HUES6 (cell line): ENCODE data around the gene GPR179.

Source experiments
- H3K27ac ChIP-seq: 2 replicates; pipeline ENCODE4 v1.7.0; 2013; ENCODE audit warnings: low read depth, mild to moderate bottlenecking, low read length, inconsistent platforms
- H3K27me3 ChIP-seq: 2 replicates; pipeline ENCODE4 v1.6.1; 2013; ENCODE audit warnings: low read length; ENCODE audit not compliant: control insufficient read depth, insufficient read depth
- H3K36me3 ChIP-seq: 2 replicates; pipeline ENCODE4 v1.6.1; 2013; ENCODE audit warnings: low read length; ENCODE audit not compliant: control insufficient read depth, insufficient read depth
- H3K4me1 ChIP-seq: 2 replicates; pipeline ENCODE4 v1.6.1; 2013; ENCODE audit warnings: low read length; ENCODE audit not compliant: control insufficient read depth, insufficient read depth
- H3K4me3 ChIP-seq: 2 replicates; pipeline ENCODE4 v1.5.1; 2013; ENCODE audit warnings: low read depth, low read length
- H3K9ac ChIP-seq: one replicate; pipeline ENCODE4 v1.6.1; 2013; ENCODE audit warnings: mild to moderate bottlenecking, low read length
- H3K9me3 ChIP-seq: 2 replicates; pipeline ENCODE4 v1.6.1; 2013; ENCODE audit warnings: low read depth, low read length; ENCODE audit not compliant: control insufficient read depth, insufficient read depth

Gene GPR179

DNA sequence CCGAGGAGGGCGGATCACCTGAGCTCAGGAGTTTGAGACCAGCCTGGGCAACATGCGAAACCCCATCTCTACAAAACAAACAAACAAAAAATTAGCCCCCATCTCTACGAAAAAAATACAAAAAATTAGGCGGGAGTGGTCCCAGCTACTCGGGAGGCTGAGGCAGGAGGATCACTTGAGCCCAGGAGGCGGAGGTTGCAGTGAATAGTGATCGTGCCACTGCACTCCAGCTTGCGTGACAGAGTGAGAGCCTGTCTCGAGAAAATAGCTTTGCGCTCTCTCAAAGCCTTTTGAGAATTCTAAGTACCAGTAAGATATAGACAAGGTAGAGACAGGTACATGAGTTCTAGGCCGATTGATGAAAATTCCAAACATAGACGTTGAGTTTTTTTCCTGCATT, 9.9 kb upstream of the GPR179 start:
- Histone ChIP-seq H3K4me3 (0 out of 2 replicates have a peak overlapping the region, but pooled peaks have one; percentile 10), H3K27ac (no peak overlapping the region), H3K9me3 (no peaks in the 10 kb centered on the region), H3K36me3 (no peaks in the 10 kb centered on the region), H3K27me3 (no peaks in the 10 kb centered on the region), H3K9ac (no peak overlapping the region), H3K4me1 (peaks cover 38% of the 10 kb centered on the region)

GRCh38 chr17:38353086-38353604, 9.4 kb upstream of the GPR179 start:
- Histone ChIP-seq H3K27ac (no peak overlapping the region), H3K9me3 (no peaks in the 10 kb centered on the region), H3K4me1 (peaks cover 37% of the 10 kb centered on the region), H3K4me3 (peak overlapping the region; percentile 63), H3K27me3 (no peaks in the 10 kb centered on the region), H3K36me3 (no peaks in the 10 kb centered on the region), H3K9ac (peak overlapping the region; percentile 43)

DNA sequence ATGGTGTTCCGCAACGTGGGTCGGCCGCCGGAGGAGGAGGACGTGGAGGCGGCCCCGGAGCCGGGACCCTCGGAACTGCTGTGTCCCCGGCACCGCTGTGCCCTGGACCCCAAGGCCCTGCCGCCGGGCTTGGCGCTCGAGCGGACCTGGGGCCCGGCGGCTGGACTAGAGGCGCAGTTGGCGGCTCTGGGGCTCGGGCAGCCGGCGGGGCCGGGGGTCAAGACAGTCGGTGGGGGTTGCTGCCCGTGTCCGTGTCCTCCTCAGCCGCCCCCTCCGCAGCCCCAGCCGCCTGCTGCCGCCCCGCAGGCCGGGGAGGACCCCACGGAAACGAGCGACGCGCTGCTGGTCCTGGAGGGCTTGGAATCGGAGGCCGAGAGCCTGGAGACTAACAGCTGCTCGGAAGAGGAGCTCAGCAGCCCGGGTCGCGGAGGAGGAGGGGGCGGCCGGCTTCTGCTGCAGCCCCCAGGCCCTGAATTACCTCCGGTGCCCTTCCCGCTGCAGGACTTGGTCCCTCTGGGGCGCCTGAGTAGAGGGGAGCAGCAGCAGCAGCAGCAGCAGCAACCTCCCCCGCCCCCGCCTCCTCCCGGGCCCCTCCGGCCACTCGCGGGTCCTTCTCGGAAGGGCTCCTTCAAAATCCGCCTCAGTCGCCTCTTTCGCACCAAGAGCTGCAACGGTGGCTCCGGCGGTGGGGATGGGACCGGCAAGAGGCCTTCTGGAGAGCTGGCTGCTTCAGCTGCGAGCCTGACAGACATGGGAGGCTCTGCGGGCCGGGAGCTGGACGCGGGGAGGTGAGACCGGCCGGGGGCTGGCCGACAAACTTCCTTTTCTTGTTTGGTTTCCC, 8.7 kb upstream of the GPR179 start:
- H3K36me3 ChIP-seq, result no peaks in the 10 kb centered on the region
- H3K4me1 ChIP-seq, result peaks cover 37% of the 10 kb centered on the region
- H3K27me3 ChIP-seq, result no peaks in the 10 kb centered on the region
- no peaks in the 10 kb centered on the region for H3K9me3 ChIP-seq
- no peak overlapping the region for H3K27ac ChIP-seq
- peak overlapping the region; percentile 43 for H3K9ac ChIP-seq
- peak overlapping the region; percentile 63 for H3K4me3 ChIP-seq

- no peaks in the 10 kb centered on the region for H3K9me3 ChIP-seq
- H3K9ac ChIP-seq, result peak within 1 kb of the TSS; percentile 65
- peak within 1 kb of the TSS; percentile 74 for H3K4me3 ChIP-seq
- H3K27me3 ChIP-seq, result no peaks in the 10 kb centered on the region
- H3K4me1 ChIP-seq, result peaks cover 37% of the 10 kb centered on the region
- peak within 1 kb of the TSS; percentile 42; the same call in 1 of the 2 replicates for H3K27ac ChIP-seq
- H3K36me3 ChIP-seq, result no peaks in the 10 kb centered on the region
These were observed 7.9 kb upstream of the GPR179 start, which contains the start of gene SOCS7 for GRCh38 chr17:38351412-38352222. Gene SOCS7 (plus strand): TSS chr17:38351844. CDS start chr17:38352053, 209 bp downstream.

DNA sequence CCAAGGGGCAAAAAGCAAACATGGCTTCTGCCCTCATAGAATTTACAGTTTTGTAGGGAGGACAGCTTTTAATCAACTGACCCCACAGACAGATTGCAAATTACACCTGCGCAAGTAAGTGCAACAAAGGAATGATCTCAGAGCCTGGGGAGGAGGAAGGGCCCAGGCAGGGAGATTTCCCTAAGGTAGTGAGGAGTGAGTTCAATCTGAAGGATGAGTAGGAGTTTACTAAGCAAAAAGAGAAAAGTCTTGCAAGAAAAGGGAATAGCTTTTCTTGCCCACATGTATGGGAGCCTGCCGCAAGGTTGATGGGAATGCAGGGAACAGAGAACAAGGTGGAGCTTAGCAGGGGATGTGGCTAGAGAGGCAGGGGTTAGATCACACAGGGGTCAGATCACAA, 6.3 kb upstream of the GPR179 start:
- Histone ChIP-seq H3K27ac (no peak overlapping the region), H3K36me3 (no peaks in the 10 kb centered on the region), H3K4me3 (no peak overlapping the region), H3K4me1 (peaks cover 31% of the 10 kb centered on the region), H3K9ac (no peak overlapping the region), H3K27me3 (no peaks in the 10 kb centered on the region), H3K9me3 (no peaks in the 10 kb centered on the region)

DNA sequence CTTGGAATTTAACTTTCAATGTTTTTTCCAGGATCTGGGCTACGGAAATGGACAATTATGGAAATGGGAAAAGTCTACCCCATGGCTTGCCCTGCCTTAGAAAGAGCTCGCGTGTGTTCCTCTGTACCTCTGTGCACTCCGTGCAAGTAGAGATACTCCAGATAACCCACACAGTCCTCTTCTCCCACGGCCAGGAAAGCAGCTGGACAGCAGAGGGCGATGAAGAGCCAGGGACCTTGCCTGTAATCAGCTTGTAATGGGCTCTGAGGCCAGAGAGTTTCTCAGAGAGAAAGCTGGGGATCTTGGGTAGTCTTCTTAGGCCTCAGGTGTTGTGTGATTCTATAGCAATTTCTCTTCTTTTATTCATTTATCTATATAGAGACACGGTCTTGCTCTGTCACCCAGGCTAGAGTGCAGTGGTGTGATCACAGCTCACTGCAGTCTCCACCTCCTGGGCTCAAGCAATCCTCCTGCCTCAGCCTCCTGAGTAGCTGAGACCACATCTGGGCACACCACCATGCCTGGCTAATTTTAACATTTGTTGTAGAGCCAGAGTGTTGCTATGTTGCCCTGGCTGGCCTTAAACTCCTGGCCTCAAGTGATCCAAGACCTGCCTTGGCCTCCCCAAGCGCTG, 5.5 kb upstream of the GPR179 start:
- Histone ChIP-seq H3K4me1 (peaks cover 24% of the 10 kb centered on the region), H3K4me3 (no peak overlapping the region), H3K9ac (no peak overlapping the region), H3K9me3 (no peaks in the 10 kb centered on the region), H3K27me3 (no peaks in the 10 kb centered on the region), H3K27ac (no peak overlapping the region), H3K36me3 (no peaks in the 10 kb centered on the region)

GRCh38 chr17:38345743-38346142, 2.0 kb upstream of the GPR179 start:
- Histone ChIP-seq H3K4me1 (peaks cover 20% of the 10 kb centered on the region), H3K9ac (no peak overlapping the region), H3K27ac (no peak overlapping the region), H3K27me3 (no peaks in the 10 kb centered on the region), H3K36me3 (no peaks in the 10 kb centered on the region), H3K9me3 (no peaks in the 10 kb centered on the region), H3K4me3 (no peak overlapping the region)

DNA sequence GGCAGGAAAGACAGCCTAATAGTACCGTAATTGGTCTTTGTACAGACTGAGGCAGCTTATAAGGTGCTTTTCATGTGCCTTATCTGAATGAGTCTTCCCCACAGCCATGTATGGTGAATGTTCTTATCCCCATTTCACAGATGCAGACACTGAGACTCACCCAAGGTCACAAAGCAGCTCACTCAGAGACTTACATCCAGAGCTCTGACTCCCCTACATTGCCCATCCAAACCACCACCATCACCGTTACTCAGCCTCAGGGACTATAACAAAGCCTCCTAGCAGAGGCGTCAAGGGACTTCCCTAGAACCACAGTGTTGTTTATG, 627 bp upstream of the GPR179 start:
- Histone ChIP-seq H3K4me1 (peaks cover 15% of the 10 kb centered on the region), H3K4me3 (no peak overlapping the region), H3K27ac (no peak overlapping the region), H3K27me3 (no peaks in the 10 kb centered on the region), H3K36me3 (no peaks in the 10 kb centered on the region), H3K9me3 (no peaks in the 10 kb centered on the region), H3K9ac (no peak overlapping the region)

GRCh38 chr17:38342886-38343607, 709 bp downstream of the GPR179 start:
- Histone ChIP-seq H3K9me3 (no peaks in the 10 kb centered on the region), H3K4me3 (no peak overlapping the region), H3K4me1 (peaks cover 12% of the 10 kb centered on the region), H3K9ac (no peak overlapping the region), H3K36me3 (no peaks in the 10 kb centered on the region), H3K27me3 (no peaks in the 10 kb centered on the region), H3K27ac (no peak overlapping the region)

DNA sequence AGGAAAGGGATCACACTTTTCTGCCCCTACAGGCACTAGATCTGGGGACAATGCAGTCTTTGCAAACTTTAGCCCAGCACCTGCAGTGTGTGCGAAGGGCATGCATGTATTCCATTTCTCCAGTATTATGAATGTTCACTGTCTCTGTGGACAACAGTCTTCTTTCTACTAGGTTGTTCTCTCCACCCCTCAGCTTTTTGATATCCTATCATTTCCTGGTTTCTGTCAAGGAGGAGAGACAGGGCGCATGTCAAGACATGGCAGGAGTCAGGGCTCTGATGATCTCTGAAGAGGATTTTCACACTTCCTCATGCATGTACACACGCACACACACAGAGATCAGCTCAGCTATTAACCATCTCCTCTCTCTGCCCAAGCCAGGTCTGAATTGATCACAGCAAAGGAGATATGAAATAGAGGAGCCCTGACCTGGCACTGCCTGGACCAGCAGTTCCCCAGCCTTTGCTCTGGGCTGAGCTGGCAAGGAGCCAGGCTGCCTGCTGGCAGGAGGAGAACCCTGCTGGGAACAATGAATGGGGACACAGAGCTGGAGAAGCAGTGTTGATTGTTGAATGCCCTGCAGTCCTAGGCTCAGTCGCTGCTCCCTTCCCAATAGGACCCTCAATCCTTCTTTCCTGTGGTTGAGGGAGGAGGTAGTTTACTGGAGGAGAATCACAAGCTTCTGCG, 2.6 kb downstream of the GPR179 start:
- no peak overlapping the region for H3K4me3 ChIP-seq
- no peaks in the 10 kb centered on the region for H3K36me3 ChIP-seq
- no peak overlapping the region for H3K27ac ChIP-seq
- H3K9ac ChIP-seq, result no peak overlapping the region
- H3K4me1 ChIP-seq, result peaks cover 12% of the 10 kb centered on the region
- no peaks in the 10 kb centered on the region for H3K9me3 ChIP-seq
- no peaks in the 10 kb centered on the region for H3K27me3 ChIP-seq
